Inflammatory macrophage (primary cell): ENCODE data around the gene LGALS4.
A peak's percentile ranks its signal among the peaks of the same experiment; 100 is the strongest.
"Not testable (repeated sequence)": the region's sequence is repeated elsewhere in the genome, so short reads cannot be mapped to it uniquely, and the experiment has no call there.

Experiments used
- DNase-seq, 2 donors: peaks; one replicate each; pipeline ENCODE4 v3.0.0-alpha.2; 2020 to 2022

LGALS4 gene

DNA sequence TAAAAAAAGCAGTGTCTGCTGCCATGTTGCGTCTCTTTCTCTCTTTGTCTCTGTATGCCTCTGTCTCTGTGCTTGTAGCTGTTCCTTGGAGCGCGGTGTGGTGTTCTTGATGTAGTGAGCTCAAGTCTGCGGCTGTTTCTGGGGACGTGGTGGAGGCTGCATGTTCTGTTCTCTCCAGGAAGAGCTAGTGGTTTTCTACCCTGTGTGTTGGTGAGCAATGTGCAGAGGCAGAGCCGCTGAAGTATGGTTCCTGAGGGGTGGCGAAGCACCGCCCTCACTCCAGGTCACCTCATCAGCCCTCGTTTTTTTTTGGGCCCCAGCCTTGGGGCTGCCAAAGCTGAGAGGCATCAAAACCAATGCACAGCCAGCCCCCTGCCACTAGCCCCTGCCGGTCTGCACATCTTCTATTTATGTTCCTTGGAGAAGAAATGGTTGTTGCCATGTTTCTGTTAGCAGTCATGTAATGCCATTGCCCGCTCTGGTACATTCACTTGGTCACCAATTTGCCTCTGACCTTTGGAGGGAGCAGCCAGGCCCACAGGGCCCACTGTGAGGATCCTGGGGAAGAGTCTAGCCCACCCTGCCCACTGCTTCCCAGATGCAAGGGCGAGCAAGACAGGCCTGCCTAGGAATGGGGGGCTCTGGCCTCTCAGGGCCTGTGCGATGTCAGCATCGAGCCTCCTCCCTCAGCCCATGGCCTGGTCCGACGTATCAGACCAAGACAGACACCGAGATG lies 29.9 kb upstream of the LGALS4 start:
- no peak for DNase-seq

DNA sequence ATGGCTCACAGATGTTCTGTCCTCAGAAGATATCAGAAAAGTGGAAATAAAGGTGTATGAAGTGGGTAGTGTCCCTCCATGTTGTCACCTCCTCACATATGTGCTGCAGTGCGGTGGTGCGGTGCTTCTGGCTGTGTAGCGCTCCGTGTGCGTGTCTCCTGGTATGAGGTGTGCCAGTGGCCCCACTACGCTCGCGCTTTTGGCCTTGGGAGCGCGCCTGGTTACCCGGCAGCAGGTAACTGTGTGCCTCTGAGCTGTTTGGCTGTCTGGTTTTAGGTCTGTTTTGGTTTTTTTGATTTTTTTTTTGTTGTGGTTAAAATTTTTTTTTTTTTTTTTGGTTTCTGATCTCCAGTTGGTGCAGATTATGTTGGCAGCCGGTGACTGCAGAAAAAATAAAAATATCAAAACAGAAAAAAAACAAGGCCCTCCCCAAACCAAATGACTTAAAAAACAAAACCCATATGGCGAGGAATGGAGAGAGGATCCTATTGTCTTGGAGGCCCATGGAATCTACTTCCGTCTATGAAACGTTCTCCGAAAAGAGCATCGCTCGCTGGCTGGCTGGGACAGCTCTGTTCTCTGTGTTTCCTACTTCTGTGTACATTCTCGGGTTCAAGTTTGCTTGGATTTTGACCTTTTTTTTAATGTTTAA lies 29.2 kb upstream of the LGALS4 start:
- no peak for DNase-seq

DNA sequence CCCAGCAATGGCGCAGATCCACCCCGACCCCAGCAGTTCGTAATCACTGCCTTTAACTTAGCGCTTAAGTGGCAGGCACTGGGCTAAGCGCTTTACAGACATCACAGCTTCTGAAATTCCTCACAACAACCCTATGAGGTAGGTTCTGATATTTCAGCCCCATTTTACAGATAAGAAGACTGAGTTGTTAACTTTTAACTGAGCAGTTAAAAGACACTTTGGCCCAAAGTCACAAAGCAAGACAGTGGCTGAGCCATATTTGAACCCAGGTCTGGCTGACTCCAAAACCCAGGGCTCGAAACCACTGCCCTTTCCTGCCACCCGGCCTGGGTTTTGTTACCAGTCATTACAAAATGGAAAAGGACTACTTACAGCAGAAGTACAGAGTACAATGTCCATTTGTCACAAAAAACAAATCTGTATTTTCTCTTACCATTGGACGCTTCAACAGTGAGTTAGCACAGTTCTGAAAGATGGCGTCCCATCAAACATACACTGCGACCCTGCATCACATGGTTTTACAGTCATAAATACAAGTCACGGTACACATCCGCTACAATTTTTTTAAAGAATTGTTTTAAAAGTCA lies 28.5 kb upstream of the LGALS4 start:
- no peak for DNase-seq

DNA sequence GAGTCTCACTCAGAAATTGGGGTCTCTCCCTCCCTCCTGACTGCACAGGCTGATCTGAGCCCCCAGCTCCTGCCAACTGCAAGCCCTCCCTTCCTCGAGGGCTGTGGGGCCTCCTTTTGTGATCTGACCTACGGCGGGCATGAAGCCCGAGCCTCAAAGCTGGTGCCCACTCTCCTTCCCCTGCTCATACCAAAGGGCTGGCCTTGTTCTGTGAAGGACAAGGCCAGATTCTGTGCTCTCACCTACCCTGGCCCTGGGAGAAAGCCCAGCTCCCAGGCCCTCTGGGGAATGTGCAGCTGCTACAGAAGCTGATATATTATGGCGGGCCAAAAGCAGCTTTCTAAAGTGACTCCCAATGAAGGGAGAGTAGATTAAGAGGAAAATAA lies 27.8 kb upstream of the LGALS4 start:
- DNase-seq, result no peak

DNA sequence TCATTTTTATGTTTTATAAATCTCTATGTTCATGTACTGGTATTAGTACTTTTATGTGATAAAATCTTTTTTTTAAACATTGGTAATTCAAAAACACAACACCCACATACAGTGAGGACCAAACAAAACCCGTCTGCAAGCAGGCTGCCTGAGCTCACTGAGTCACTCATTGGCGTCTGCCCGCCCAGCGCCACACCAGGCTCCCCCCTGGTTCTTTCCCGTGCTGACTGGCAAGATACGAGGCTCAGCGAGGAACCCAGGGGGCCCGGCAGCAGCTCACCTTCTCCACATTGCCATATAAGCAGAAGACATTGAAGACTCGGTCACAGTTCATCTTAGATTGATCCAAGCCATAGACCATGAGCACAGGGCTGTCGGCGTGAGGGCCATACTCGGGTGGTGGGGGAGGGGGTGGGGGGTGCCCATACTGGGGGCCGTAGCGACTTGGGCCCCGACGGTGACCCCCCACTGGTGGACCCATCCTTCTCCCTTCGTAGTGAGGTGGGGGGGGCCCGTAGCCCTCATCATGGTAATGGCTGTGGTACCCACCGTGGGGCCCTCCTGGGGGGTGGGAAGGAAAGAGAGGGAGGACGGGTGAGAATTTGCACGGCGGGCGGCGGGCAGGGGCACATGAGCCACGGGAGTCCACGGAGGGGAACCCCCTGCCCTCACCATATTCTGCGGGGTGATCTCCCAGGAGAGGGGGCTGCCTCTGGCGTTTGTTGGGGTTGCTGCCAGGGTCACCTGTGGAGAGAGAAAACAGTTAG lies 27.3 kb upstream of the LGALS4 start:
- no peak for DNase-seq

DNA sequence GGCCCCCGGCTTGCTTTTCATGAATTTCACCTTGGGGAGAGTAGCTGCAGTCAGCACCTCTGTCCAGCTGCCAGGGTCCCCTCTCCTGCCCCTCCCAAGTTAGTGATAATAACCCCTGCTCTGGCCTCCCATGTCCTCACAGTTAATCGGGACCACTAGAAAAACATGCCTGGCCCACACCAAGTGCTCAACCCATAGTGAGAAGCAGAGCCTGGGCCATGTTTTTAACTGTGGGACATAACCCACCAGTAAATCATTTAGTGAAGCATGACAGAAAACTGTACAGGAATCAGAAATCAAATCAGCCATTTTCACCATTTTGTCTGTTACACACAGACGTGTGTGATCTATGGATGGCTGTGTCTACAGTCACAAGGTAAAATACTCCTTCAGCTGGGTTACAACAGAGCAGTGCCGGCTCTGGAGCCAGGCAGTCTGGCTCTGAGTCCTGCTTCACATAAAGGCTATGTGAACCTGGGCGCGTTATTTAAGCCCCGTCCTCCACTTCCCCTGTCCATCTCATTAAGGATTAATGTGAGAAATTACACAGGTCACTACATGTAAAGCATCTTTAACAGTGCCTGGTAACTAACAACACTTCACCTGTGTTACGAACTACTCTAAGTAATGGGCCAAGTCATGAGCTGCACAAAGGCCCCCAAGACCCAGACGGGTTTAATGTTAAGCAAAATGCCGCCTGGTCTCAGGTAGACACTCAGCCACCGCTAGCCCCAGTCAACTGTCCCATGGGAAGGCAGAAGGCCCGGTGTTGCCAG lies 26.4 kb upstream of the LGALS4 start:
- no peak for DNase-seq

DNA sequence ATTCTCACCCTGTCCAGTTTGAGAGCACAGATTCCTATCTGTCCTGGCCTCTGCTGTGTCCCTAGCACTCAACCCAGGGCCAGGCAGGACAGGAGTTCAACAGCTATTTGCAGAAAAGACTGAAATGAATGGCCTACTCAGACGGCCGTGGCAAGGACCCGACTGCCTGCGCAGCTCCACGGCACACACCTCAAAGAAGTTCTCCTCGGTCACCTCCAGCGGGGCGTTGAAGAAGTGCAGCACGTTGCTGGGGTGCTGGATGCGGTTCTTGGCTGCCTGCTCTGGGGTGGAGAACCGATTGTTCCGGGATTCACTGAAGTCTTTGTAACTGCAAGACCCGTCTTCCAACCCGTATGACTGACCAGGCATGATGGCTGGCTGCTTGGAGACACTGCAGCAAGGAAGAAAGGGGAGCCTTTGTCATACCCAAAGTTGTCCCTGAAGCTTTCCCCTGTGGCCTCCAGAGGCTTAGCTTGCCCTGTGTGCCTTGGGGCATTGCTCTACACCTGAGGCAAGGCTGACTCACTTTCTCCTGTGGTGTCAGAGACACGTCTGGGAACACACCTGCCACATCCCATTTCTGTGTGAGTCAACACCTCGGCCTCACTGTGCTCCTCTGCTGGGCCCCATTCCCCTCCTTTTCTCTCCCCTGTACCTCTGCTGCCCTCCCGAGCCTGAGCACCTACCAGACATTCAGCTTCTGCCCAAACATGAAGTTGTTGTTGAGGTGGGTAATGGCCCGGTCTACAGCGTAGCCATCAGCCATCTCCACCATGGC lies 25.7 kb upstream of the LGALS4 start:
- DNase-seq, result no peak

DNA sequence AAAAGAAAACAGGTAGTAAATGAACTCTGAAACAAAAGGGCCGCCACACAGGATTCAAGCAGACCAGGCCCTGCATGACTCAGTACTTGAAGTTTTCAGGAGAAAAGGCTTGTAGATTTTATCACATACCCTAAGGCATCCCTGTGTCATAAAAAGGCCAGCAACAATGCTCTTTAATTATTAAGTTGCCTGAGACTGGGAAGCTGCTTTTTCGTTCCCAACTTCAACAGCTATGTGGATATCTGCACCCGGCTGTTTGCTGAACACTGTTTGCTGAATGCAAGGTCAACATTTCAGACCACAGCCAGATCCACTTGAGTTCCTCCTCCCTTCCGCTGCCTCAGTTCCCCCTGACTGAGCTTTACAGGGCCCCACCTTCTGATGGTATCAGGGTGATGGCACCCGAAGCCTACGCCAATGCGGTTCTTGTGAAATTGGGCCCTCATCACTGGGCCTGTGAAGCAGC lies 24.9 kb upstream of the LGALS4 start:
- no peak for DNase-seq

DNA sequence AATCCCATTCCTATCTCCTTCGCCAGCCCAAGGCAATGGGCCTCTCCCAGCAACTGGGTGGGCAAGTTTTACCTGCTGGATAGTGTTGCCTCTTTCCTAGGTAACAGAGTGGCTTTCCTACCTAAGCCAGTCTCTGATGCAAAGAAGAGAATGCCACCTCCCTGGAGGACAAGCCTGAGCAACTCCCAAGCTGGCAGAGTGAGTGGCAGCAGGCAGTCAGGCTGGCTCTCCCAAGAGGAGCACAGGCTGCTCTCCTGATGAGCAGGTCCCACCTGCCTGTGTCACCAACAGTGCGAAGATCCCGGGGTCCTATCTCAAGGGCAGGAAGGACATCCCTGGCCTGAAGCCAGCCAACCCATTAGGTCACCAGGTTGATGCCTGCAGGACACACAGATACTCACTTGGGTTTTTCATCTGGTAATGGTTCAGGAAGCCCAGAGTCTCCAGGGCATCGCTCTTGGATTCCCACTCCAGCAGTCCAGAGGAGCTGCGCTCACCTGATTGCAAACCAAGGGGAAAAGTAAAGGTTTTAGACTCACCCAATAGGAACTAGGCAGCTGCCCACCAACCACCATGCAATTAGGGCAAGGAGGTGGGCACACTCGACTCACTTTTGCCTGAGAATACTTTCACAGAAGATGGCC lies 24.4 kb upstream of the LGALS4 start:
- DNase-seq, result no peak

DNA sequence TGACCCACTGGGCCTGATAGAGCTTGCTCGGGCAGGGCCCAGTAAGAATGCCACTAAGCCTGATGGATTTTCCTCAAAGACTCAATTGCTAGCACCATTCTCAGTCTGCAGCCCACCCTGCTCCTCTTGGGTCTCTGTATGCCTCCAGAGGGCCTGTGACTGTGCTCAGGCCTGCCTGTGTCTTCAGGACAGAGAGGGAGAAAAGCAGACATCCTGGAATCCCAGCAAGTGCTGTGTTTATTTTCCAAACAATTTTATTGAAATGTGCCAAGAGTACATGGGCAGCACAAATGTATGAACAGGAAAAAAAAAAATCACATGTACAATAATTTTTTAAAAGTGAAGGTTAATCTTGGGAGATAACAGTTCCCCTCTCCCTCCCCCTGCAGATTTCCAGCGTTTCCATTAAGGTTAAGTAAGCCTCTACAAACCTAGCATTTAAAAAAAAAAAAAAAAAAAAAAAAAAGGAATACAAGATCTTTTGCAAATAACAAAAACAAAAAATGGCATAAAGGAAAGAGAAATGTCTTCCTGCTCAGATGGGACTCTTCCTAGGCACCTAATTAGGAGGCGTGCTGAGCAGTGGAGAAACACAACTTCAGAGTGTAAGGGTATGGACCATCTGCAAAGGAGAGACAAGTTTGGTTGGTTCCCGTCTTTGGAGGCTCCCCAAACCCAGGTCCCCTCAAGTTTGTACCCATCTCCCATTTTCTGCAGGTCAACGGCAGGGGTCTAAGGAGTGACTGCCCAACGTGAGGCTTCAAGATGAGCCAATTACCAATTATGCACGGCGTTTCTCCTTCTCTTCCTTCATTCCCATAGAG lies 23.6 kb upstream of the LGALS4 start:
- no peak for DNase-seq

DNA sequence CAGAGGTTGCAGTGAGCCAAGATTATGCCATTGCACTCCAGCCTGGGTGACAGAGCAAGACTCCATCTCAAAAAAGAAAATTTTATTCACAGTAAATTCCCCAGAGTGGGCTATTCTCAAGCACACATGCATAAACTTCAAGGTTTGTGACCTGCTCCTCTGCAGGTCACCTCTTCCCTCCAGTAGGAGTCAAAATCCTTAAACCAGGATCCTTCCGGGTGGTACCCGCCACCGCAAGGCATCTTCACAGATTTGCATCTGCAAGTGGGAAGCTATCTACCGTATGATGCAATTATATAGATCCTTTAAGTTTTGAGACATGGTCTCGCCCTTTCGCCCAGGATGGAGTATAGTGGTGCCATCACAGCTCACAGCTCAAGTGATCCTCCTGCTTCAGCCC lies 21.8 kb upstream of the LGALS4 start:
- DNase-seq, result no peak

DNA sequence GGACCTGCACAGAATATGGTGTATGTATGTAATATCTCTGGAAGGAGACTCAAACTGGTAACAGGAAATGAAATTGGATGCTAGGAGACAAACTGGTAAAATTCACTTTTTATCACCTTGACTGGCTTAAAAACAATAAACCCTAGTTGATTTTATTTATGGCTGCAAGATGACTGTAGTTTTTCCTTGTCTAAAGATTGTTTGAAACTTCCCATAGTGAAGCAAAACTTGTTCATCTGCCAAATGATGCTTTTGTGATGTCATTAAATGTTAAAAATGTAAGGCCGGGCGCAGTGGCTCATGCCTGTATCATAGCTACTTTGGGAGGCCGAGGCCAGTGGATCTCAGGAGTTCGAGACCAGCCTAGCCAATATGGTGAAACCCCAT lies 21.4 kb upstream of the LGALS4 start:
- DNase-seq, result no peak

DNA sequence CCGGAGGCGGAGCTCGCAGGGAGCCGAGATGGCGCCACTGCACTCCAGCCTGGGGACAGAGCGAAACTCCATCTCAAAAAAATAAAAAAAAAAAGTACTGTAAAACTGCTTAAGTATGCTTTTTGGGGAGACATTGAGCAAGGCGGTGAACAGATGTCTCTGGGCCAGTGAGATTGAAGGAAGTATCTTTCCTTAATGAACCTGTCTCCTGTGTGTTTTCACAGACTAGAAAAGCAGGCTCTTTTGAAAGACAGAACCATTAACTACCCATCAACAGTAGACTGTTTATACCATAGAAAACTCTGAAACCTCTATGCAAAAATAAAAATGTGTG lies 20.3 kb upstream of the LGALS4 start:
- DNase-seq, result no peak

DNA sequence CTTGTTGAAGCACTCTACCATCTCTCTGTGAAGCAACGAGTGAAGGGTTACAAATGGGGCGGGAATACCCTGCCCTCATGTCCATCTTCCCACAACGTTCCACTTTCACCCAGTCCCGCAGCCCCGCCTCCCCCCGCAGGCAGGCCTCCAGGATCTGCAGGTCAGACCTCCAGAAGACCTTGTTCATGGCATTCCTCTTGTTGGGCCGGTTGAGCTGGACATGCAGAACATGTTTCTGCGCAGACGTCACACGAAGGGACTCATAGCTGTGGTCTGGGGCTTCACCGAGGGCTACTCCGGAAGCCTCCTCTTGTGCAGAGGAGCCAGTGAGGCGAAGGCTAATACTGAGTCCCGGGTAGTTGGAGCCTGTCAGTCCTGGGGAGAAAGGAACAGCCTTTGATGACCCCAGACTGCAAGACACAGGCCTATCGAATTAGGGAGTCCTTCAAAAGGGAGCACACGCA lies 18.4 kb upstream of the LGALS4 start:
- peak; percentile 58 to 74 for DNase-seq

DNA sequence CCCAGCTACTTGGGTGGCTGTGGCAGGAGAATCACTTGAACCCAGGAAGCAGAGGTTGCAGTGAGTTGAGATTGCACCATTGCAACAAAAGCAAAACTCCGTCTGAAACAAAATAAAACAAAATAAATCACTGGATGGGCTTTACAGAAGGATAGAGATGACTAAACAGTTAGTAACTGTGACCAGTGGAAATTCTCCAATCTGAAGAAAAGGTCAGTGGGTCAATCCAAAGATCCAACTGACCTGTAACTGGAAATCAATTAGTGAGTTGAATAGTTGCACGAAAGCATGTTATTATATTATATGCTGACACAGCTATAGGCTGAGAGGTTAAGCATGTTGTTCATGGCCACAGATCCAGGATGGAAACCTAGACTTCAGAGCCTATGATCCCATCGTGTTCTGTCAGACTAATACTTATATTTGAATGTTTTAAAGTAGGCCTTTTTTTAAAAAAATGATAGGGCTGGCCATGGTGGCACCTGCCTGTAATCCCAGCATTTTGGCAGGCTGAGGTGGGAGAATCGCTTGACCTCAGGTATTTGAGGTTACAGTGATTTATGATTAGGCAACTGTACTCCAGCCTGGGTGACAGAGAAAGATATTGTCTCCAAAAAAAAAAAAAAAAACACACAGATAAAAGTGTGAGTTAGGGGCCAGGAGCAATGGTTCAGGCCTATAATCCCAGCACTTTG lies 17.4 kb upstream of the LGALS4 start:
- DNase-seq, result no peak

DNA sequence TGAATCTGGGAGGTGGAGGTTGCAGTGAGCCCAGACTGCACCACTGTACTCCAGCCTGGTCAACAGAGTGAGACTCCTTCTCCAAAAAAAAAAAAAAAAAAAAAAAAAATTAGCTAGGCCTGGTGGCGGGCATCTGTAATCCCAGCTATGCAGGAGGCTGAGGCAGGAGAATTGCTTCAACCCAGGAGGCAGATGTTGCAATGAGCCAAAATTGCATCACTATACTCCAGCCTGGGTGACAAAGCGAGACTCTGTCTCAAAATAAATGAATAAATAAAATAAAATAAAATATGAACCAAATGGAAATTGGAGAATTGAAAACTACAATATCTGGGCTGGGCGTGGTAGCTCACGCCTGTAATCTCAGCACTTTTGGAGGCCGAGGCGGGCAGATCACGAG lies 16.5 kb upstream of the LGALS4 start:
- peak; percentile 73 to 81 for DNase-seq

DNA sequence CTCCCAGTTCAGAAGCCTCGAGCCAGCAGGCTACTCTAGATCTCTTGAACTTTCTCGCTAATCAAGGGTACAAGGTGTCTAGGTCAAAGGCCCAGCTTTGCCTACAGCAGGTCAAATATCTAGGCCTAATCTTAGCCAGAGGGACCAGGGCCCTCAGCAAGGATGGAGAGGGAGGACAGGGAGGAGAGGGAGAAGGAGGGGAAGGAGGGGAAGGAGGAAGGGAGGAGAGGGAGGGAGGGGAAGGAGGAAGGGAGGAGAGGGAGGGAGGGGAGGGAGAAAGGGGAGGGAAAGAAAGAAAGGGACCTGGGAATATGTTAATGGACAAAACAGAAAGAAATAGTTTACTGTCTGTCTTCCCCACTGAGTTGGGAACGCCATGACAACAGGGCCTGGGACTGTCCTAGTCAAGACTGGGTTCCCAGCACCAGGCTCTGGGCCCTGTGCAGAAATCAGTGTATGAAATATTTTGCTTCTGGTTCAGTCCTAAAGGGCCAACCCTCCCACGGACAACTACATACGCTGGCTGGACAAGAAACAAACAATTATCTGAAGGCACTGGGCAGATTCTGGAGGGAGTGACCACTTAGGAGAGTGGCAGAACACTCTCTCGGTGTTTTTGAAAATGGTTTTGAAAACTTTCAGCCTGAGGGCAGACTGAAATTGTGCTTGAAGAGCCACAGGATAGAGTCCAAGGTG lies 14.3 kb upstream of the LGALS4 start:
- no peak for DNase-seq

DNA sequence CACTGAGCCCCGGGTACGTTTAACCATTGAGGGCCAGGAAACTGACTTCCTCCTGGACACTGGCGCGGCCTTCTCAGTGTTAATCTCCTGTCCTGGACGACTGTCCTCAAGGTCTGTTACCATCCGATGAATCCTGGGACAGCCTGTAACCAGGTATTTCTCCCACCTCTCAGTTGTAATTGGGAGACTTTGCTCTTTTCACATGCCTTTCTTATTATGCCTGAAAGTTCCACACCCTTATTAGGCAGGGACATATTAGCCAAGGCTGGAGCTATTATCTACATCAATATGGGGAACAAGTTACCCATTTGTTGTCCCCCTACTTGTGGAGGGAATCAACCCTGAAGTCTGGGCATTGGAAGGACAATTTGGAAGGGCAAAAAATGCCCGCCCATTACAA lies 13.2 kb upstream of the LGALS4 start:
- DNase-seq, result not testable (repeated sequence)

DNA sequence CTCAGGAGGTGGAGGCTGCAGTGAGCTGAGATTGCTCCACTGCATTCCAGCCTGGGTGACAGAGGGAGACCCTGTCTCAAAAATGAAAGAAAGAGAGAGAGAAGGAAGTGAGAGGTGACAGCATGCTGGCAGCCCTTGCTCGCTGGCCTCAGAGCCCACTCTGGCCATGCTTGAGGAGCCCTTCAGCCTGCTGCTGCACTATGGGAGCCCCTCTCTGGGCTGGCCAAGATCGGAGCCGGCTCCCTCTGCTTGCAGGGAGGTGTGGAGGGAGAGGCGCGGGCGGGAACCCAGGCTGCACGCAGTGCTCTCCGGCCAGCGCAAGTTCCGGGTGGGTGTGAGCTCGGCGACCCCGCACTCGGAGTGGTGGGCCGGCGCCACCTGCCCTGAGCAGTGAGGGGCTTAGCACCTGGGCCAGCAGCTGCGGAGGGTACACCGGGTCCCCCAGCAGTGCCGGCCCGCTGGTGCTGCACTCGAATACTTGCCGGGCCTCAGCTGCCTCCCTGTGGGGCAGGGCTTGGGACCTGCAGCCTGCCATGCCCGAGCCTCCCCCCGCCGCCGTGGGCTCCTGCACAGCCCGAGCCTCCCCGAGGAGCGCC lies 8.6 kb upstream of the LGALS4 start:
- not testable (repeated sequence) for DNase-seq
